ENCODE results near the gene A2M. TPM values are rescaled to one million over a fixed set of nuclear protein-coding genes. Genes with fewer than 3 reads are reported as not detected.

Gene A2M
- total and polyA plus RNA-seq, 2 of the 13 experiments (the other 11 are each of a cell fraction or from before 2014, with no cell fraction given), result 2,807 to 6,551 TPM

DNA sequence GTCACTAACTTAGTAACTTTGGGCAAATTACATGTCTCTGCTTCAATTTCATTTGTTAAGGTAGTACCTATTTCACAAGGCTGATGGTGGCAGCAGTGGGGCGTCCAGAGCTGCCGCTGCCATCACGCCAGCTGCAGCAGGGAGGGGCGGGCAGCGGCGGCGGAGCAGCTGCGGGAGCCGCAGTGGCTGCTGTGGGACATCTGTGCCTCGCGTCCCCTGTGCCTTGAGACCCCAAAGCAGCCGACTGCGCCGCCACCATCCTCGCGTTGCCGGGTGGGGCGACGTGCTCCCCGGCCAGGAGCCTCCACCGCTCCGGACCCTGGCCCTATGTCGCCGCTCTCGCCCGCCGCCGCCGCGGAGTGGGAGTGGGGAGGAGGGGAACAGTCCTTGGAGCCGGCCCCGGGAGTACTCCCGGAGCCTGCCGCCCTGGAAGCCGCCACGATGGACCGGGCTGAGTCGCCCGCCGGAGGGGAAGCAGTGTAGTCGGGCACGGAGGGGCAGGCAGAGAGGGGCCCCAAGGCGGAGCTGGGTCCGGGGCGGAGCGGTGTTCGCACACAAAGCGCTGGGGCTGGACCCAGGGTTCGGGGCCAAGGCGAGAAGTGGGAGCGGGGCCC is 51.4 kb downstream of the A2M start (continued):
- TF ChIP-seq CHD2 (IDR thresholded peaks at IDR 0.05; ENCODE audit: low read depth, low read length), result no peak
- TF ChIP-seq, protein P1, sequence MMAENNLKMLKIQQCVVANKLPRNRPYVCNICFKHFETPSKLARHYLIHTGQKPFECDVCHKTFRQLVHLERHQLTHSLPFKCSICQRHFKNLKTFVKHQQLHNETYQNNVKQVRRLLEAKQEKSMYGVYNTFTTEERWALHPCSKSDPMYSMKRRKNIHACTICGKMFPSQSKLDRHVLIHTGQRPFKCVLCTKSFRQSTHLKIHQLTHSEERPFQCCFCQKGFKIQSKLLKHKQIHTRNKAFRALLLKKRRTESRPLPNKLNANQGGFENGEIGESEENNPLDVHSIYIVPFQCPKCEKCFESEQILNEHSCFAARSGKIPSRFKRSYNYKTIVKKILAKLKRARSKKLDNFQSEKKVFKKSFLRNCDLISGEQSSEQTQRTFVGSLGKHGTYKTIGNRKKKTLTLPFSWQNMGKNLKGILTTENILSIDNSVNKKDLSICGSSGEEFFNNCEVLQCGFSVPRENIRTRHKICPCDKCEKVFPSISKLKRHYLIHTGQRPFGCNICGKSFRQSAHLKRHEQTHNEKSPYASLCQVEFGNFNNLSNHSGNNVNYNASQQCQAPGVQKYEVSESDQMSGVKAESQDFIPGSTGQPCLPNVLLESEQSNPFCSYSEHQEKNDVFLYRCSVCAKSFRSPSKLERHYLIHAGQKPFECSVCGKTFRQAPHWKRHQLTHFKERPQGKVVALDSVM (CRISPR knock-in tag; IDR thresholded peaks at IDR 0.05), result no peak
- no peak for TF ChIP-seq NFATC3 (CRISPR knock-in tag; IDR thresholded peaks at IDR 0.05)
- peak; percentile 50 for TF ChIP-seq ZNF883 (CRISPR knock-in tag; IDR thresholded peaks at IDR 0.05; ENCODE audit: not compliant biosample characterization)
- 0 out of 2 replicates have a peak, but pooled peaks have one; percentile 22 for TF ChIP-seq KMT2A (CRISPR knock-in tag; IDR thresholded peaks at IDR 0.05)
- TF ChIP-seq MATR3 (CRISPR knock-in tag; IDR thresholded peaks at IDR 0.05), result no peak
- TF ChIP-seq DNMT3B (CRISPR knock-in tag; conservative IDR thresholded peaks at IDR 0.05), result no peak; the same call in 1 of the 2 replicates
- TF ChIP-seq BRD4 (CRISPR knock-in tag; IDR thresholded peaks at IDR 0.05), result no peak; the same call in 1 of the 2 replicates
- no peak for TF ChIP-seq SYNCRIP (IDR thresholded peaks at IDR 0.05; ENCODE audit: insufficient read depth, low read depth, low read length)
- no peak for TF ChIP-seq FOXM1 (CRISPR knock-in tag; IDR thresholded peaks at IDR 0.05)
- no peak; the same call in 1 of the 2 replicates for TF ChIP-seq ARHGAP35 (CRISPR knock-in tag; IDR thresholded peaks at IDR 0.05; ENCODE audit: borderline replicate concordance)
- peak; percentile 11; the same call in 1 of the 2 replicates for TF ChIP-seq CBX5 (CRISPR knock-in tag; IDR thresholded peaks at IDR 0.05; ENCODE audit: borderline replicate concordance)
- TF ChIP-seq, protein P2, sequence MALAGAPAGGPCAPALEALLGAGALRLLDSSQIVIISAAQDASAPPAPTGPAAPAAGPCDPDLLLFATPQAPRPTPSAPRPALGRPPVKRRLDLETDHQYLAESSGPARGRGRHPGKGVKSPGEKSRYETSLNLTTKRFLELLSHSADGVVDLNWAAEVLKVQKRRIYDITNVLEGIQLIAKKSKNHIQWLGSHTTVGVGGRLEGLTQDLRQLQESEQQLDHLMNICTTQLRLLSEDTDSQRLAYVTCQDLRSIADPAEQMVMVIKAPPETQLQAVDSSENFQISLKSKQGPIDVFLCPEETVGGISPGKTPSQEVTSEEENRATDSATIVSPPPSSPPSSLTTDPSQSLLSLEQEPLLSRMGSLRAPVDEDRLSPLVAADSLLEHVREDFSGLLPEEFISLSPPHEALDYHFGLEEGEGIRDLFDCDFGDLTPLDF (CRISPR knock-in tag; IDR thresholded peaks at IDR 0.05), result no peak
- TF ChIP-seq ZFP90 (CRISPR knock-in tag; IDR thresholded peaks at IDR 0.05; ENCODE audit: borderline replicate concordance), result no peak; the same call in 1 of the 2 replicates
- TF ChIP-seq, protein P3, sequence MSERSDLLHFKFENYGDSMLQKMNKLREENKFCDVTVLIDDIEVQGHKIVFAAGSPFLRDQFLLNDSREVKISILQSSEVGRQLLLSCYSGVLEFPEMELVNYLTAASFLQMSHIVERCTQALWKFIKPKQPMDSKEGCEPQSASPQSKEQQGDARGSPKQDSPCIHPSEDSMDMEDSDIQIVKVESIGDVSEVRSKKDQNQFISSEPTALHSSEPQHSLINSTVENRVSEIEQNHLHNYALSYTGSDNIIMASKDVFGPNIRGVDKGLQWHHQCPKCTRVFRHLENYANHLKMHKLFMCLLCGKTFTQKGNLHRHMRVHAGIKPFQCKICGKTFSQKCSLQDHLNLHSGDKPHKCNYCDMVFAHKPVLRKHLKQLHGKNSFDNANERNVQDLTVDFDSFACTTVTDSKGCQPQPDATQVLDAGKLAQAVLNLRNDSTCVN (CRISPR knock-in tag; IDR thresholded peaks at IDR 0.05; ENCODE audit: borderline replicate concordance), result no peak
- TF ChIP-seq, protein P4, sequence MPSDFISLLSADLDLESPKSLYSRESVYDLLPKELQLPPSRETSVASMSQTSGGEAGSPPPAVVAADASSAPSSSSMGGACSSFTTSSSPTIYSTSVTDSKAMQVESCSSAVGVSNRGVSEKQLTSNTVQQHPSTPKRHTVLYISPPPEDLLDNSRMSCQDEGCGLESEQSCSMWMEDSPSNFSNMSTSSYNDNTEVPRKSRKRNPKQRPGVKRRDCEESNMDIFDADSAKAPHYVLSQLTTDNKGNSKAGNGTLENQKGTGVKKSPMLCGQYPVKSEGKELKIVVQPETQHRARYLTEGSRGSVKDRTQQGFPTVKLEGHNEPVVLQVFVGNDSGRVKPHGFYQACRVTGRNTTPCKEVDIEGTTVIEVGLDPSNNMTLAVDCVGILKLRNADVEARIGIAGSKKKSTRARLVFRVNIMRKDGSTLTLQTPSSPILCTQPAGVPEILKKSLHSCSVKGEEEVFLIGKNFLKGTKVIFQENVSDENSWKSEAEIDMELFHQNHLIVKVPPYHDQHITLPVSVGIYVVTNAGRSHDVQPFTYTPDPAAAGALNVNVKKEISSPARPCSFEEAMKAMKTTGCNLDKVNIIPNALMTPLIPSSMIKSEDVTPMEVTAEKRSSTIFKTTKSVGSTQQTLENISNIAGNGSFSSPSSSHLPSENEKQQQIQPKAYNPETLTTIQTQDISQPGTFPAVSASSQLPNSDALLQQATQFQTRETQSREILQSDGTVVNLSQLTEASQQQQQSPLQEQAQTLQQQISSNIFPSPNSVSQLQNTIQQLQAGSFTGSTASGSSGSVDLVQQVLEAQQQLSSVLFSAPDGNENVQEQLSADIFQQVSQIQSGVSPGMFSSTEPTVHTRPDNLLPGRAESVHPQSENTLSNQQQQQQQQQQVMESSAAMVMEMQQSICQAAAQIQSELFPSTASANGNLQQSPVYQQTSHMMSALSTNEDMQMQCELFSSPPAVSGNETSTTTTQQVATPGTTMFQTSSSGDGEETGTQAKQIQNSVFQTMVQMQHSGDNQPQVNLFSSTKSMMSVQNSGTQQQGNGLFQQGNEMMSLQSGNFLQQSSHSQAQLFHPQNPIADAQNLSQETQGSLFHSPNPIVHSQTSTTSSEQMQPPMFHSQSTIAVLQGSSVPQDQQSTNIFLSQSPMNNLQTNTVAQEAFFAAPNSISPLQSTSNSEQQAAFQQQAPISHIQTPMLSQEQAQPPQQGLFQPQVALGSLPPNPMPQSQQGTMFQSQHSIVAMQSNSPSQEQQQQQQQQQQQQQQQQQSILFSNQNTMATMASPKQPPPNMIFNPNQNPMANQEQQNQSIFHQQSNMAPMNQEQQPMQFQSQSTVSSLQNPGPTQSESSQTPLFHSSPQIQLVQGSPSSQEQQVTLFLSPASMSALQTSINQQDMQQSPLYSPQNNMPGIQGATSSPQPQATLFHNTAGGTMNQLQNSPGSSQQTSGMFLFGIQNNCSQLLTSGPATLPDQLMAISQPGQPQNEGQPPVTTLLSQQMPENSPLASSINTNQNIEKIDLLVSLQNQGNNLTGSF (CRISPR knock-in tag; IDR thresholded peaks at IDR 0.05), result peak; percentile 26; the same call in 1 of the 2 replicates
- no peak for TF ChIP-seq THYN1 (CRISPR knock-in tag; IDR thresholded peaks at IDR 0.05; ENCODE audit: borderline replicate concordance, low read depth)
- TF ChIP-seq FOXK2 (IDR thresholded peaks at IDR 0.05), result no peak
- no peak for TF ChIP-seq HNRNPH1 (optimal IDR thresholded peaks at IDR 0.05; ENCODE audit: low read depth, low read length)

Data from HepG2 (cell line).